SU-DHL-6 (cell line): ENCODE results near the gene AIMP1.

Experiments
- H2AFZ ChIP-seq: fragments of 200-600 bp; sonication (generic); 2 replicates; pipeline ENCODE4 v1.6.1; 2014; ENCODE audit warnings: low read depth, mild to moderate bottlenecking, moderate library complexity, mixed read lengths, antibody characterized with exemption, low read length; ENCODE audit not compliant: severe bottlenecking
- H3F3A ChIP-seq: fragments of 200-600 bp; shearing (Covaris generic); 2 replicates; pipeline ENCODE4 v1.6.0; 2016; ENCODE audit warnings: antibody characterized with exemption, mild to moderate bottlenecking; ENCODE audit not compliant: insufficient read depth
- H3K27ac ChIP-seq: fragments of 200-600 bp; sonication (generic); 2 replicates; pipeline ENCODE4 v1.5.1; 2016; ENCODE audit warnings: low read depth, mild to moderate bottlenecking, low read length, moderate library complexity, mixed read lengths
- H3K27me3 ChIP-seq: fragments of 200-600 bp; sonication (generic), shearing (Covaris generic); 2 replicates; pipeline ENCODE4 v1.6.0; 2014; ENCODE audit warnings: mild to moderate bottlenecking, low read length
- H3K36me3 ChIP-seq: fragments of 200-600 bp; sonication (generic); 2 replicates; pipeline ENCODE4 v1.6.1; 2014; ENCODE audit warnings: mild to moderate bottlenecking, low read length, mixed read lengths
- H3K4me2 ChIP-seq: fragments of 300-600, 200-600 bp; shearing (Covaris generic), sonication (generic); 2 replicates; pipeline ENCODE4 v1.6.0; 2014; ENCODE audit warnings: low read length, low read depth, mild to moderate bottlenecking; ENCODE audit not compliant: poor library complexity, severe bottlenecking
- H3K4me3 ChIP-seq: fragments of 200-600 bp; sonication (generic); 2 replicates; pipeline ENCODE4 v1.5.1; 2014; ENCODE audit warnings: antibody characterized with exemption, low read length, mild to moderate bottlenecking, mixed read lengths; ENCODE audit not compliant: insufficient read depth, poor library complexity, severe bottlenecking
- H3K79me2 ChIP-seq: fragments of 200-600 bp; sonication (generic); 2 replicates; pipeline ENCODE4 v1.6.1; 2014; ENCODE audit warnings: mild to moderate bottlenecking, low read length, moderate library complexity; ENCODE audit not compliant: insufficient read depth
- H3K9ac ChIP-seq: fragments of 200-600 bp; sonication (generic); 2 replicates; pipeline ENCODE4 v1.7.0; 2014; ENCODE audit warnings: mild to moderate bottlenecking, low read length
- H3K9me2 ChIP-seq: fragments of 200-600 bp; sonication (generic); replicated peaks from 2 replicates; pipeline ENCODE4 v1.6.1; 2014; ENCODE audit warnings: low read length; ENCODE audit not compliant: insufficient read depth
- H3K9me3 ChIP-seq: fragments of 200-600 bp; sonication (generic); 2 replicates; pipeline ENCODE4 v1.6.1; 2014; ENCODE audit warnings: low read length, mixed read lengths; ENCODE audit not compliant: insufficient read depth
- H4K20me1 ChIP-seq: fragments of 200-600 bp; sonication (generic); 2 replicates; pipeline ENCODE4 v1.6.1; 2014; ENCODE audit warnings: low read depth, mild to moderate bottlenecking, antibody characterized with exemption, low read length, moderate library complexity, mixed read lengths
- EZH2phosphoT487 ChIP-seq: fragments of 200-600 bp; sonication (generic), shearing (Covaris generic); conservative IDR thresholded peaks from 2 replicates; pipeline ENCODE4 v1.6.1; 2018; ENCODE audit warnings: mild to moderate bottlenecking, antibody characterized with exemption, low read length, moderate library complexity, mixed read lengths
- TF ChIP-seq, protein P1 (sequence below): fragments of 200-600 bp; sonication (generic); IDR thresholded peaks from one replicate; pipeline ENCODE4 v1.5.1; 2017; ENCODE audit warnings: antibody characterized with exemption, mild to moderate bottlenecking, low read length, moderate library complexity; ENCODE audit not compliant: insufficient read depth, poor library complexity, severe bottlenecking

Gene AIMP1

GRCh38 chr4:106347167-106347566 lies 30.8 kb downstream of the AIMP1 start:
- no peak overlapping the region for H3K27ac ChIP-seq
- H3K4me2 ChIP-seq, result no peak overlapping the region
- no peaks in the 10 kb centered on the region for H3K9me3 ChIP-seq
- no peaks in the 10 kb centered on the region for H4K20me1 ChIP-seq
- H3K9me2 ChIP-seq, result no peaks in the 10 kb centered on the region
- H3K4me3 ChIP-seq, result no peak overlapping the region
- H3K36me3 ChIP-seq, result 0 out of 2 replicates have a peak, but pooled peaks cover 2% of the 10 kb centered on the region
- H3K9ac ChIP-seq, result no peak overlapping the region
- H3K79me2 ChIP-seq, result peaks cover 9% of the 10 kb centered on the region; the same call in 1 of the 2 replicates
- H3F3A ChIP-seq, result no peaks in the 10 kb centered on the region
- H3K27me3 ChIP-seq, result no peaks in the 10 kb centered on the region
- H2AFZ ChIP-seq, result no peak overlapping the region
- no peak for TF ChIP-seq EZH2phosphoT487

- Histone ChIP-seq H3K9me2 (no peaks in the 10 kb centered on the region), H3K4me3 (no peak overlapping the region), H3K27me3 (no peaks in the 10 kb centered on the region), H3K4me2 (no peak overlapping the region), H4K20me1 (no peaks in the 10 kb centered on the region), H3F3A (no peaks in the 10 kb centered on the region), H2AFZ (no peak overlapping the region), H3K9ac (no peak overlapping the region), H3K36me3 (0 out of 2 replicates have a peak, but pooled peaks cover 2% of the 10 kb centered on the region), H3K79me2 (no peaks in the 10 kb centered on the region), H3K27ac (no peak overlapping the region), H3K9me3 (no peaks in the 10 kb centered on the region)
- no peak for TF ChIP-seq EZH2phosphoT487
- TF ChIP-seq, protein P1, sequence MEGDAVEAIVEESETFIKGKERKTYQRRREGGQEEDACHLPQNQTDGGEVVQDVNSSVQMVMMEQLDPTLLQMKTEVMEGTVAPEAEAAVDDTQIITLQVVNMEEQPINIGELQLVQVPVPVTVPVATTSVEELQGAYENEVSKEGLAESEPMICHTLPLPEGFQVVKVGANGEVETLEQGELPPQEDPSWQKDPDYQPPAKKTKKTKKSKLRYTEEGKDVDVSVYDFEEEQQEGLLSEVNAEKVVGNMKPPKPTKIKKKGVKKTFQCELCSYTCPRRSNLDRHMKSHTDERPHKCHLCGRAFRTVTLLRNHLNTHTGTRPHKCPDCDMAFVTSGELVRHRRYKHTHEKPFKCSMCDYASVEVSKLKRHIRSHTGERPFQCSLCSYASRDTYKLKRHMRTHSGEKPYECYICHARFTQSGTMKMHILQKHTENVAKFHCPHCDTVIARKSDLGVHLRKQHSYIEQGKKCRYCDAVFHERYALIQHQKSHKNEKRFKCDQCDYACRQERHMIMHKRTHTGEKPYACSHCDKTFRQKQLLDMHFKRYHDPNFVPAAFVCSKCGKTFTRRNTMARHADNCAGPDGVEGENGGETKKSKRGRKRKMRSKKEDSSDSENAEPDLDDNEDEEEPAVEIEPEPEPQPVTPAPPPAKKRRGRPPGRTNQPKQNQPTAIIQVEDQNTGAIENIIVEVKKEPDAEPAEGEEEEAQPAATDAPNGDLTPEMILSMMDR, result no peak
These were observed 34.7 kb downstream of the AIMP1 start for GRCh38 chr4:106351016-106351415.

- Histone ChIP-seq H3K4me3 (no peak overlapping the region), H3K79me2 (no peaks in the 10 kb centered on the region), H3K27me3 (no peaks in the 10 kb centered on the region), H3K36me3 (no peaks in the 10 kb centered on the region), H4K20me1 (no peaks in the 10 kb centered on the region), H3K27ac (no peak overlapping the region), H3K4me2 (no peak overlapping the region), H3K9ac (no peak overlapping the region), H3K9me3 (no peaks in the 10 kb centered on the region), H3F3A (no peaks in the 10 kb centered on the region), H3K9me2 (no peaks in the 10 kb centered on the region), H2AFZ (no peak overlapping the region)
- TF ChIP-seq EZH2phosphoT487, result no peak
- TF ChIP-seq, protein P1, result no peak
These were observed 37.4 kb downstream of the AIMP1 start for GRCh38 chr4:106353786-106354185.

DNA sequence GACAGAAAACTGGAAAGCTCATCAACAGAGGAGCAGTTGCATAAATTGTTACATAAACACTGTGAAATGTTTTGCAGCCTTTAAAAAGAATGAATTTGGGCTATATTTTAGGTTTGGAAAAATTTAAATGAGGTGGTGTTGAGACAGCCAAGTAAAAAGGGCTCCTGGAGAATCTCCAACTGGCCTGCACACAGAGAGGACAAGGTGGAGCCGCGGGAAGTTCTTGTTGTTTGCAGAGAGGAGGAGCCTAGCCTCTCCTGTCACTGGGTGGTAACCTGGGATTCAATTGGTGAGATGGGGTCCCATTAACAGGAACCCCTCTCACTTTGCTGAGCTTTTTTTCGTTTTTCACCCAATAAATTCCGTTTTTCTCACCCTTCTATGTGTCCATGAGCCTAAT lies 38.8 kb downstream of the AIMP1 start:
- no peaks in the 10 kb centered on the region for H3K27me3 ChIP-seq
- no peaks in the 10 kb centered on the region for H3K9me2 ChIP-seq
- H3K4me2 ChIP-seq, result no peak overlapping the region
- TF ChIP-seq, protein P1, result no peak
- TF ChIP-seq EZH2phosphoT487, result no peak
- H3K36me3 ChIP-seq, result no peaks in the 10 kb centered on the region
- H3K27ac ChIP-seq, result no peak overlapping the region
- no peak overlapping the region for H3K4me3 ChIP-seq
- H3K9ac ChIP-seq, result no peak overlapping the region
- H3K9me3 ChIP-seq, result no peaks in the 10 kb centered on the region
- no peaks in the 10 kb centered on the region for H4K20me1 ChIP-seq
- H2AFZ ChIP-seq, result no peak overlapping the region
- H3K79me2 ChIP-seq, result no peaks in the 10 kb centered on the region
- H3F3A ChIP-seq, result no peaks in the 10 kb centered on the region
